Endothelial cell of umbilical vein (primary cell): ENCODE measurements around the gene SLC7A7.

Experiments
- EZH2 ChIP-seq: IDR thresholded peaks from 2 replicates; pipeline ENCODE4 v1.6.1; 2012; ENCODE audit warnings: borderline replicate concordance, low read depth, mild to moderate bottlenecking, moderate library complexity, low read length, inconsistent platforms; ENCODE audit not compliant: severe bottlenecking
- GATA2 ChIP-seq: IDR thresholded peaks from 2 replicates; pipeline ENCODE4 v1.7.0; 2011; ENCODE audit warnings: low read depth, mild to moderate bottlenecking, moderate library complexity, mixed read lengths, low read length; ENCODE audit not compliant: insufficient read length, insufficient read depth
- JUN ChIP-seq: IDR thresholded peaks from 2 replicates; pipeline ENCODE4 v1.6.1; 2011; ENCODE audit warnings: borderline replicate concordance, low read depth; ENCODE audit not compliant: insufficient read length, insufficient read depth
- MYC ChIP-seq: IDR thresholded peaks from one replicate; pipeline ENCODE4 v1.6.1; 2011; ENCODE audit warnings: mild to moderate bottlenecking, low read depth, low read length
- POLR2A ChIP-seq: IDR thresholded peaks from 2 replicates; pipeline ENCODE4 v1.6.1; 2012; ENCODE audit warnings: low read depth, mild to moderate bottlenecking, control low read depth, low read length
- POLR2AphosphoS5 ChIP-seq: IDR thresholded peaks from 2 replicates; pipeline ENCODE4 v1.6.1; 2012; ENCODE audit warnings: low read depth, mild to moderate bottlenecking, control low read depth, low read length, moderate library complexity; ENCODE audit not compliant: insufficient read depth
- TF ChIP-seq, protein P1 (sequence below): IDR thresholded peaks from 2 replicates; pipeline ENCODE4 v1.6.1; 2011; ENCODE audit not compliant: insufficient read depth, insufficient read length
- TF ChIP-seq, protein P2 (sequence below), 2 donors: IDR thresholded peaks; 1 replicate in 1 of 2; 2 replicates in 1 of 2; pipeline ENCODE4 v1.5.1; 2011; ENCODE audit warnings: low read length in 2 of 2, mild to moderate bottlenecking in 2 of 2, moderate library complexity in 2 of 2, control low read depth in 1 of 2, inconsistent platforms in 1 of 2, low read depth in 1 of 2; ENCODE audit not compliant: insufficient read depth in 1 of 2; ENCODE audit errors: extremely low read depth in 1 of 2

DNA sequence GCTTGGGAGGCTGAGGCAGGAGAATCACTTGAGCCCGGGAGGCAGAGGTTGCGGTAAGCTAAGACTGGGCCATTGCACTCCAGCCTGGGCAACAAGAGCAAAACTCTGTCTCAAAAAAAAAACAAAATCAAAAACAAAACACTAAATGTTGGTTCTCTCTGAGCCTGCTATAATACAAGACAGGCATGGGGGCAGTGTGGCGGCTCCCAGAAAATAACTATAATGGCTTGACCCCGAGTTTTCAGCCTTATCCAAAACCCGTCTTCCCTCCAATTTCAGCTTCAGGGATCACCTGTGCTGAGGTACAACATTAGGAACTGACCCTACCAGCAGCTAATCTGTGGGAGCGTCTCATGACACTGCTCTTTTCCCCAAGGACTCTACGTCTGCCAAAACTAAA lies 862 bp downstream of the SLC7A7 start:
- TF ChIP-seq, protein P1, sequence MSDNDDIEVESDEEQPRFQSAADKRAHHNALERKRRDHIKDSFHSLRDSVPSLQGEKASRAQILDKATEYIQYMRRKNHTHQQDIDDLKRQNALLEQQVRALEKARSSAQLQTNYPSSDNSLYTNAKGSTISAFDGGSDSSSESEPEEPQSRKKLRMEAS = no peak
- TF ChIP-seq EZH2 (no peak), POLR2A (no peak), POLR2AphosphoS5 (no peak), JUN (no peak), MYC (no peak), GATA2 (no peak)
- TF ChIP-seq, protein P2, sequence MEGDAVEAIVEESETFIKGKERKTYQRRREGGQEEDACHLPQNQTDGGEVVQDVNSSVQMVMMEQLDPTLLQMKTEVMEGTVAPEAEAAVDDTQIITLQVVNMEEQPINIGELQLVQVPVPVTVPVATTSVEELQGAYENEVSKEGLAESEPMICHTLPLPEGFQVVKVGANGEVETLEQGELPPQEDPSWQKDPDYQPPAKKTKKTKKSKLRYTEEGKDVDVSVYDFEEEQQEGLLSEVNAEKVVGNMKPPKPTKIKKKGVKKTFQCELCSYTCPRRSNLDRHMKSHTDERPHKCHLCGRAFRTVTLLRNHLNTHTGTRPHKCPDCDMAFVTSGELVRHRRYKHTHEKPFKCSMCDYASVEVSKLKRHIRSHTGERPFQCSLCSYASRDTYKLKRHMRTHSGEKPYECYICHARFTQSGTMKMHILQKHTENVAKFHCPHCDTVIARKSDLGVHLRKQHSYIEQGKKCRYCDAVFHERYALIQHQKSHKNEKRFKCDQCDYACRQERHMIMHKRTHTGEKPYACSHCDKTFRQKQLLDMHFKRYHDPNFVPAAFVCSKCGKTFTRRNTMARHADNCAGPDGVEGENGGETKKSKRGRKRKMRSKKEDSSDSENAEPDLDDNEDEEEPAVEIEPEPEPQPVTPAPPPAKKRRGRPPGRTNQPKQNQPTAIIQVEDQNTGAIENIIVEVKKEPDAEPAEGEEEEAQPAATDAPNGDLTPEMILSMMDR (IDR thresholded peaks at IDR 0.05; ENCODE audit: extremely low read depth in 1 of 2, insufficient read depth in 1 of 2, low read depth in 1 of 2, low read length in 2 of 2) = no peak
